OCI-LY7 (cell line): ENCODE data around the gene FAM120B. TPM values are rescaled to one million over a fixed set of nuclear protein-coding genes. Genes with fewer than 3 reads are reported as not detected.

Source experiments
- BruUV-seq: library from RNA; stranded (reverse); fragments of 400-500 nt; replicated peaks from 2 replicates; lab custom pipeline; 2021; lab: Mats Ljungman, UMichigan
- CTCF ChIA-PET: fragments of 300-600 bp; sonication (Branson Sonifier 250); formaldehyde crosslinking; loops from one replicate; lab custom pipeline; 2022; ENCODE audit warnings: antibody characterized with exemption; ENCODE audit not compliant: unreplicated experiment; lab: Charles Lee
- POLR2A ChIA-PET: fragments of 300-600 bp; sonication (Branson Sonifier 250); formaldehyde crosslinking; loops from one replicate; lab custom pipeline; 2022; ENCODE audit warnings: antibody characterized with exemption; lab: Charles Lee
- DNase-seq: peaks from one replicate; pipeline ENCODE4 v3.0.0-alpha.2; 2015; ENCODE audit warnings: low spot score
- H2AFZ ChIP-seq: fragments of 200-600 bp; sonication (generic), shearing (Covaris generic); 2 replicates; pipeline ENCODE4 v1.6.1; 2014; ENCODE audit warnings: mild to moderate bottlenecking, antibody characterized with exemption, low read length, moderate library complexity
- H3K27ac ChIP-seq: fragments of 200-600 bp; sonication (generic); 2 replicates; pipeline ENCODE4 v1.5.1; 2014; ENCODE audit warnings: mixed run types, low read depth, mild to moderate bottlenecking, moderate library complexity, low read length, inconsistent platforms; ENCODE audit not compliant: poor library complexity, severe bottlenecking
- H3K36me3 ChIP-seq: fragments of 200-600 bp; sonication (generic); 2 replicates; pipeline ENCODE4 v1.6.1; 2014; ENCODE audit warnings: mild to moderate bottlenecking, antibody characterized with exemption, low read length, moderate library complexity, mixed read lengths; ENCODE audit not compliant: insufficient read depth
- H3K4me1 ChIP-seq: fragments of 200-600 bp; sonication (generic); 2 replicates; pipeline ENCODE4 v1.5.1; 2014; ENCODE audit warnings: mild to moderate bottlenecking, low read length; ENCODE audit not compliant: insufficient read depth, poor library complexity, severe bottlenecking
- H3K4me2 ChIP-seq: fragments of 200-600 bp; sonication (generic); 2 replicates; pipeline ENCODE4 v1.6.1; 2014; ENCODE audit warnings: mild to moderate bottlenecking, low read length
- H3K4me3 ChIP-seq: fragments of 200-600 bp; sonication (generic); 2 replicates; pipeline ENCODE4 v1.5.1; 2014; ENCODE audit warnings: mild to moderate bottlenecking, low read depth, low read length; ENCODE audit not compliant: poor library complexity, severe bottlenecking
- H3K79me2 ChIP-seq: fragments of 200-600 bp; sonication (generic); 2 replicates; pipeline ENCODE4 v1.6.1; 2016; ENCODE audit warnings: low read depth, mild to moderate bottlenecking, low read length, moderate library complexity, mixed read lengths; ENCODE audit not compliant: insufficient read depth
- H3K9me2 ChIP-seq: fragments of 200-600 bp; sonication (generic); 2 replicates; pipeline ENCODE4 v1.6.1; 2016; ENCODE audit warnings: mild to moderate bottlenecking, low read length, mixed read lengths; ENCODE audit not compliant: insufficient read depth
- H3K9me3 ChIP-seq: fragments of 200-600 bp; sonication (generic); 2 replicates; pipeline ENCODE4 v1.6.1; 2014; ENCODE audit warnings: mild to moderate bottlenecking, mixed run types, low read length, mixed read lengths
- H4K20me1 ChIP-seq: fragments of 200-600 bp; sonication (generic); 2 replicates; pipeline ENCODE4 v1.6.1; 2014; ENCODE audit warnings: mild to moderate bottlenecking, antibody characterized with exemption, low read length, moderate library complexity, mixed read lengths; ENCODE audit not compliant: insufficient read depth
- CTCF ChIP-seq: fragments of 200-600 bp; sonication (generic); conservative IDR thresholded peaks from 2 replicates; pipeline ENCODE4 v1.5.1; 2014; ENCODE audit warnings: mild to moderate bottlenecking, antibody characterized with exemption, low read length, moderate library complexity, mixed read lengths
- EZH2phosphoT487 ChIP-seq: fragments of 200-600 bp; sonication (generic); IDR thresholded peaks from 2 replicates; pipeline ENCODE4 v1.6.1; 2018; ENCODE audit warnings: low read depth, borderline replicate concordance, mild to moderate bottlenecking, mixed run types, antibody characterized with exemption, low read length, moderate library complexity, mixed read lengths
- intact Hi-C: fragments of 100-400 bp; cut with micrococcal nuclease; formaldehyde crosslinking; loops from one replicate; pipeline ENCODE4 v1.10.0; 2022; ENCODE audit not compliant: unreplicated experiment
- total RNA-seq, 2 experiments: library from RNA; depleted of rRNA in 1 of 2; stranded (reverse); fragments of >200 nt in 1 of 2; shearing (Covaris generic) in 1 of 2; gene quantifications; 2 replicates each; pipeline ENCODE4 v1.2.3, GENCODE V29; 2014 to 2022

Gene FAM120B
- total RNA-seq, 2 experiments from 2014 or later: 12.8 to 32.9 TPM

GRCh38 chr6:170371080-170371479 lies 64.5 kb downstream of the FAM120B start:
- Histone ChIP-seq H4K20me1 (no peaks in the 10 kb centered on the region), H3K27ac (no peak overlapping the region), H3K9me2 (no peaks in the 10 kb centered on the region), H3K9me3 (no peaks in the 10 kb centered on the region), H3K4me2 (no peak overlapping the region), H2AFZ (no peak overlapping the region), H3K36me3 (peaks cover 10% of the 10 kb centered on the region; the same call in 1 of the 2 replicates), H3K79me2 (no peaks in the 10 kb centered on the region), H3K4me3 (no peak overlapping the region), H3K4me1 (no peaks in the 10 kb centered on the region)
- POLR2A ChIA-PET: no interaction called here
- intact Hi-C loops: no loop called here
- BruUV-seq: no TSS peak
- no peak for DNase-seq
- TF ChIP-seq CTCF: no peak
- no peak for TF ChIP-seq EZH2phosphoT487
- CTCF ChIA-PET: no interaction called here

- DNase-seq: no peak
- H3K4me2 ChIP-seq: no peak overlapping the region
- H3K9me3 ChIP-seq: no peaks in the 10 kb centered on the region
- peaks cover 10% of the 10 kb centered on the region; the same call in 1 of the 2 replicates for H3K36me3 ChIP-seq
- H3K27ac ChIP-seq: no peak overlapping the region
- no TSS peak for BruUV-seq
- no peaks in the 10 kb centered on the region for H3K4me1 ChIP-seq
- no peaks in the 10 kb centered on the region for H3K9me2 ChIP-seq
- POLR2A ChIA-PET: no interaction called here
- no peak overlapping the region for H3K4me3 ChIP-seq
- intact Hi-C loops: no loop called here
- no peak for TF ChIP-seq EZH2phosphoT487
- no peak for TF ChIP-seq CTCF
- no peaks in the 10 kb centered on the region for H3K79me2 ChIP-seq
- H2AFZ ChIP-seq: no peak overlapping the region
- H4K20me1 ChIP-seq: no peaks in the 10 kb centered on the region
- CTCF ChIA-PET: no interaction called here
Observed at GRCh38 chr6:170371588-170371987, 65.0 kb downstream of the FAM120B start.

GRCh38 chr6:170372380-170373325 lies 66.1 kb downstream of the FAM120B start:
- Histone ChIP-seq H3K4me3 (no peak overlapping the region), H3K9me2 (no peaks in the 10 kb centered on the region), H4K20me1 (no peaks in the 10 kb centered on the region), H3K79me2 (no peaks in the 10 kb centered on the region), H3K27ac (no peak overlapping the region), H3K36me3 (peaks cover 6% of the 10 kb centered on the region; the same call in 1 of the 2 replicates), H3K4me1 (no peaks in the 10 kb centered on the region), H3K4me2 (no peak overlapping the region), H2AFZ (no peak overlapping the region), H3K9me3 (no peaks in the 10 kb centered on the region)
- TF ChIP-seq EZH2phosphoT487 (no peak), CTCF (no peak)
- no peak for DNase-seq
- no TSS peak for BruUV-seq
- POLR2A ChIA-PET: no interaction called here
- CTCF ChIA-PET: no interaction called here
- intact Hi-C loops: no loop called here
